Left cardiac atrium (tissue), 4 donors: ENCODE results near the gene ADAMTSL3. TPM values are rescaled to one million over a fixed set of nuclear protein-coding genes. Genes with fewer than 3 reads are reported as not detected.
"Not testable (repeated sequence)": the region's sequence is repeated elsewhere in the genome, so short reads cannot be mapped to it uniquely, and the experiment has no call there.

ENCODE experiments used
- ATAC-seq, 2 donors: fragments of 200-7000 bp; cut with Tn5 transposase; one replicate each; pipeline ENCODE4 v1.9.1; 2020; ENCODE audit warnings: mild to moderate bottlenecking in 2 of 2, moderate library complexity in 2 of 2
- DNase-seq: peaks from one replicate; pipeline ENCODE4 v3.0.0-alpha.2; 2020
- intact Hi-C, 2 donors: fragments of 100-400 bp; cut with DNase I; formaldehyde crosslinking; loops; one replicate each; pipeline versions ENCODE4 v1.14.1 to v1.15.1; 2022 to 2023
- total RNA-seq, 2 donors: library from RNA; stranded (reverse); fragmentation: NEBNext Ultra II Directional; extraction: Animal tissue kit (Norgen Biotek cat#: 25700); gene quantifications; one replicate each; pipeline ENCODE4 v1.2.1, GENCODE V29; 2021
- donor health status: DM: no; HTN: yes; CAD: no.
- donor health status: DM: no; HTN: yes; CAD: no; lungs with severe emphysema.
- donor health status: DM: yes; HTN: yes; CAD: no.
- donor health status: Dilated cardiomyopathy.

Gene ADAMTSL3
- total RNA-seq, 2 donors from 2014 or later = 22.8 to 25.8 TPM

DNA sequence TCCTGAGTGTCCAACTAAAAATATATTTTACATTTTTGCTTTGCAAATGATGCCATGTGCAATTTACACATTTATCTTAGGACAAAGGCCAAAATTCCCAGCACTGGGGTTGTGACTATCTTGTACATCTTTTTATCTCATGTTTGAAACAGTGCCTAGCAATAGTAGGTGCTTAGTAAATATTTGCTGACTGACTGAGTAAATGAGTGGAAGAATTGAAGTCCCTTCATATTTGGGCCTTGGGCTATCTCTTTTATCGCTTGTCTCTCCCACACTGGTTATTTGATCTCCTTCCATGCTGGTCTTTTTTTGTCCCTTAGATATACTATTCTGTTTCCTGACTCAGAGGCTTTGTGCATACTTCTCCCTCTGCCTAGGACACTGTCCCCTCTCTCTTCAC, 368.6 kb downstream of the ADAMTSL3 start:
- no peak for ATAC-seq
- DNase-seq = no peak
- intact Hi-C loops = no loop called here

DNA sequence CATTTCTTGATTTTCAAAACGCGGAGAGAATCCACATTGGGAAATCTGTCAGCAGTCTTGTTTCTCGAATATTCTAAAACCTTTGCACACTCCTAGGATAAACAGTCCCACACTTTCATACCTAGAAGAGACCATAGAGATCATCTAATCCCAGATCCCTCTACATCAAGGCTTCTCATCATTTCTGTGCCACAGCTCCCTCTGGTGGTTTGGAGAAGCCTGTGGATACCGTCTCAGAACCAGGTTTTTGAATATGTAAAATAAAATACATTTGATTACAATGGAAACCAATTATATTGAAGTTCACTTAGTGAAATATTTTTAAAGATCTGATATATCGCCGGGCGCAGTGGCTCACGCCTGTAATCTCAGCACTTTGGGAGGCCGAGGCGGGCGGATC, 369.7 kb downstream of the ADAMTSL3 start:
- DNase-seq (peak; percentile 32), ATAC-seq (no peak)
- intact Hi-C loops = no loop called here

DNA sequence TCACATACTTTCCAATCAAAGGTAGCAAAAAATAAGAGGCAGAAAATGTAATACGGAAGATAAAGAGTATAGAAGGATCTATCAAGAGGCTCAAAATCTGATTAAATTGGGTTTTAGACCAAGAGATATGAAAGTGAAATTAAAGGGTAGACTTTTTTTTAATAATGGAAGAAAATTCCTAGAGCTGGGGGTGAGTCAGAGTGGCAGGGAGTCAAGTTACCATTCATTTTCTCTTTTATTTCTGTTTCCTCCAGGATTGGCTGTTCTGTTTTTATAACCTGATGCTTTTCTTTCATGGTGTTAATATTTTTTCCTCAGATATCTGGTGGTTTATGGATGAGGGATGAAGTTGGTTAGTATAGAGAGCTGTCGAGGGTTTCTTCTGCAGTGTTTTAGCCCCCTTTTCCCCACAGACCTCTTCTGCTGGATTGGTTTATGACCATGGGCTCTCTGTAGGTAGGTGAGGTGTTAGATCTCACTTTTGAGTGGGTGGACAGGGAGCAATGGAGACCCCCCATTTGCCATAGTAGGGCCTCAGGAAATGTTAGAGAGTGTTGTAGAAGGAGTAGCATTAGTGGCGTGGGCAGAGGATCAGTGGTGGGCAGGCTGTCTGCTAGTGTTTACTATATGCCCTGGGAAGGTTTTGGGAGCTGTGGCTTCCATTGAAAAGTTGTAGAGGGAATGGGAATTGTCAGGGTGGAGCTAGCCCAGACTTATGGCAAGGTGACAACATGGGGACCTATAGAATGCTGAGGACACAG, 380.1 kb downstream of the ADAMTSL3 start:
- DNase-seq (no peak), ATAC-seq (no peak)
- intact Hi-C loops = loop anchor here (10.0 kb wide), 3 partner anchors 289 to 469 kb away; no protein-coding TSS in a partner anchor

DNA sequence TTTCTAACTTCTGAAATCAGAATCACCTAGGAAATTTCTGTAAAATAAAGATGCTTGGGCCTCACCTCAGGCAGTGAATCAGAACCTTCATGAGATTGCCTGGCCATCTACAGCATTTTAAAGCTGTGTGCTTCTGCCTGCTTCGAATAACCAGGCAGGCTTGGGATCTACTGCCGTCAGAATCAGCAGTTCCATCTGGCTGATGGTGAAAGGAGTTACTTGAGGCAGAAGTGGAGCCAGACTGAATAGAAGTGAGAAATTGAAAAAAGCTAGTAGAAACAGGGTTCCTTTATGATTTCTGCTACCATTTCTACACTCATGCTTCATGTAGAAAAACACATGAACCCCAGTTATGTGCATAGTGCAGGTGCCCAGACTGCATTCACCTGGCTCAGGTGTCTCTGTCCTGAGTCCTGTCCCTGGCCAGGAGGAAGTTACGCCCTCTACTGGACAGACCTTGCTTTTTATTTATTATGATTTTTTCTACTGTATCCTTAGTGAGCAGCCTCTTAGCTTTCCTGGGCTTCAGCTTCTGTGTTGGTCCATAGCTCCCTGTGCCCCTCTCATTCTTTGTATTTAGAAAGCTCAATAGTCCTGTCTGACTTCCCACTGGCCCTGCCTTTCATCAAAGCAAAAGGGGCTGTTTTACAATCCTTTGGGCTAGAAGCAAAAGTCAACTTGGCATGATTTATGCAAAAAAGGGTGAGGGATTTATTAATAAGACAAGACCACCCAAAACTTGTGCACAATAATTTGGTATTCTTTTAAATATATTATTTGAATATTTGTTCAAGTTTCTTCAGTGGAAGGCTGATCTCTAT, 380.9 kb downstream of the ADAMTSL3 start:
- intact Hi-C loops = loop anchor here (10.0 kb wide), 3 partner anchors 290 to 470 kb away; no protein-coding TSS in a partner anchor
- DNase-seq (no peak), ATAC-seq (peak in 1 of 2 donors; percentile 47)

DNA sequence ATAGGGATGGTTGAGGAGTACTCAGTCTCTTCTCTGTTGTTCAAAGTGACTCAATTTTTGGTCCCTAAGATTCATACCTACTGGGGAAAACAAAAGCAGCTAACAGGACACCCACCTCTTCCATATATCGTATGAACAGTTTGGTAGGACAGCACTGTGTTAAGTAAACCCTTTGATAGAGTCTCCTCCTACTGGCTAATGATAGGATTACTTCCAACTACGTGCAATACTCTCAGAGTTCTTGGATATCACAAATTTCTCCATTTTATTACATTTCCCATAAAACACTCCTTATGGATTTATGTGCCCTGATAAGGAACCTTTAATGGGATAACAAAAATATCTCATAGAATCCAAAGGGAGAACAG, 381.5 kb downstream of the ADAMTSL3 start:
- no peak for DNase-seq
- ATAC-seq = peak in 1 of 2 donors; percentile 76
- intact Hi-C loops = loop anchor here (10.0 kb wide), 3 partner anchors 291 to 471 kb away; no protein-coding TSS in a partner anchor

DNA sequence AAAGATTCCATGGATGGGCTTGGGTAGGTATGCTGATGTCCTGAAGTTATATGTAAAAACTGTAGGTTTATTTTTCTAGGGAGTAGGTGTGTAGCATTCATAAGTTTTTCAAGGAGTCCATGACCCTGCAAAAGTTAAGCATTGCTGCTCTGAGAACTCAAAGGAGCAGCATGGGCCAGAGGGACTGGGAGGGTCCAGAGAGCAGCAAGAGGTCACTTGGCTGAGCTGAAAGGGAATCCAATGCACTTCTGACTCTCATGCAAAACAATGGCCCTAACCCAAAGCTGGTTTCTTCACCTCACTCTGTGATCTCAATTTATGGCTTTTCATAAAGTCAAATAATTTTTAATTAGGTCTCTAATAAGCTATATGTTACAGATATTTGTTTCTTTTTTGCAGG, 383.4 kb downstream of the ADAMTSL3 start:
- no peak for DNase-seq
- no peak for ATAC-seq
- intact Hi-C loops = loop anchor here (10.0 kb wide), 3 partner anchors 292 to 472 kb away; no protein-coding TSS in a partner anchor

DNA sequence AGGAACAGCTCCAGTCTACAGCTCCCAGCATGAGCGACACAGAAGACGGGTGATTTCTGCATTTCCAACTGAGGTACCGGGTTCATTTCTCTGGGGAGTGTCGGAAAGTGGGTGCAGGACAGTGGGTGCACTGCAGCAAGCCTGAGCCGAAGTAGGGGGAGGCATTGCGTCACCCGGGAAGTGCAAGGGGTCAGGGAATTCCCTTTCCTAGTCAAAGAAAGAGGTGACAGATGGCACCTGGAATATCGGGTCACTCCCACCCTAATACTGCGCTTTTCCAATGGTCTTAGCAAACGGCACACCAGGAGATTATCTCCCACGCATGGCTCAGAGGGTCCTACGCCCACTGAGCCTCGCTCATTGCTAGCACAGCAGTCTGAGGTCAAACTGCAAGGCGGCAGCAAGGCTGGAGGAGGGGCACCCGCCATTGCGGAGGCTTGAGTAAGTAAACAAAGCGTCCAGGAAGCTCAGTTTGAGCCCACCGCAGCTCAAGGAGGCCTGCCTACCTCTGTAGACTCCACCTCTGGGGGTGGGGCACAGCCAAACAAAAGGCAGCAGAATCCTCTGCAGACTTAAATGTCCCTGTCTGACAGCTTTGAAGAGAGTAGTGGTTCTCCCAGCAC, 388.6 kb downstream of the ADAMTSL3 start:
- DNase-seq, intact Hi-C loops, ATAC-seq: not testable (repeated sequence)

DNA sequence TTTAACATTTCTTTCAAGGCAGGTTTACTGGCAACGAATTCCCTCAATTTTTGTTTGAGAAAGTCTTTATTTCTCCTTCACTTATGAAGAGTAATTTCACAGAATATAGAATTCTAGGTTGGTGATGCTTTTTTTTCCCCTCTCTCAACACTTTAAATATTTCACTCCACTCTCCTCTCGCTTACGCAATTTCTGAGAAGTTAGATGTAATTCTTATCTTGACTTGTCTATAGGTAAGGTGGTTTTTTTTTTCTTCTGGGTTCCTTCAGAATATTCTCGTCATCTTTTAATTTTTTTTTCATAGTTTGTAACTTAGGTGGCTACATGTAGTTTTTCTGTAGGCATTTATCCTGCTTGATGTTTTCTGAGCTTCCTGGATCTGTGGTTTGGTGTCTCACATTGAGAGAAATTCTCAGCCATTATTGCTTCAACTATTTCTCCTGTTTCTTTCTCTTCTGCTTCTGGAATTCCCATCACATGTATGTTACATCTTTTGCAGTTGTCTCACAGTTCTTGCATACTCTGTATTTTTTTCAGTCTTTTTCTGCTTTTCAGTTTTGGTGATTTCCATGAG, 392.2 kb downstream of the ADAMTSL3 start:
- ATAC-seq (no peak), DNase-seq (no peak)
- intact Hi-C loops = no loop called here

DNA sequence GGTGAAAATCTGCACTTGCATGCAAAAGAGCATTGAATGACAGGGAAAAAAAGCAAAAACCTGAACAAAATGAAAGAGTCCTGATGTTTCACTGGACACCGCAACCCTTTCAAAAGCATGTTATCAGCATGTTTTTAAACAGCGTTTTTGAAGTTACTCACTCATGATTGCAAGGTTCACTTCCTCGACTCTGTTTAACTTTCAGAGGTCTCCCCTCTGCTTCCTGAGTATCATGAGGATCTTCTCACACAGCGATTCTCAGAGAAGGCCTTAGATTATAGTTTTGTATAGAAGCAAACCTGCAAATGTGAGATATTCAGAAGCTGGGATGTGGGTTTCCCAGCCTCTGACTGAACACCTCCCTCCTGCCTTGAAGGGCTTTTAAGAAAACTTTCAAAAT, 395.6 kb downstream of the ADAMTSL3 start:
- DNase-seq, ATAC-seq, intact Hi-C loops: not testable (repeated sequence)

DNA sequence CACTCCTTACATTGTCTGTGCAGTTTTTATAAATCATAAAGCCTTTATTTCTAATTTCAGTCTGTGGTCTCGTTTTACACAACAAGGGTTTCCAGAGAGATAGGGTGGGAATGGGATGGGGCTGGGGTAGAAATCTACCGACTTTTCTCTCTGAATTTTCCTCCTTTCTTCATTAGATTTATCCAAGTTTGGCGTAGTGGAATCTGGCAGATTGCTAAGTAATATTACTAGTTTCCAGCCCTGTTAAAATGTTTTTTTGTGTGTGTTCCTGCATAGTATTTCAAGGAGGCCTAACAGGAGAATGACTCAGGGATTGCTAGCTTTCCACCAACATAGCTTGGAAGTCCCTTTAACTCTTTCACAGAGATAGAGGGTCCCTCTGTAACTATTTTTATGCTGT, 396.2 kb downstream of the ADAMTSL3 start:
- ATAC-seq (no peak), DNase-seq (no peak)
- intact Hi-C loops = no loop called here

DNA sequence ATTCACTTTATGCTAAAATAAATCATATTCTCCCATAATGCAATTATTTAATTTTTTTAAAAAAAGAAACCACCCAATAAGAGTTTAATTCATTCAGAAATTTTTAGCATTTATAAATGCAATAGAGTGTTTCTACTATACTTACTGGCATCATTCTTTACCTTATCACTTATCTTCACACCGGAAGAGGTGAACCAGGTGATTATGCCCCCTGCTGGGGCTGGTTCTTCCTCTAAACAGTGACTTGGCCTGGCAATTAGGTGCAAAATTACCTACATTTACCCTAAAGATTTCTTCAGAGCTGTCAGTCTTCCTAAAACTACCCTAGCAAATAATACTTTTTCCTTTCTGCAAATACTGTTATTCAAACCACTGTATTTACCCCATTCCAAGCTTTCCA, 397.2 kb downstream of the ADAMTSL3 start:
- ATAC-seq, intact Hi-C loops, DNase-seq: not testable (repeated sequence)

DNA sequence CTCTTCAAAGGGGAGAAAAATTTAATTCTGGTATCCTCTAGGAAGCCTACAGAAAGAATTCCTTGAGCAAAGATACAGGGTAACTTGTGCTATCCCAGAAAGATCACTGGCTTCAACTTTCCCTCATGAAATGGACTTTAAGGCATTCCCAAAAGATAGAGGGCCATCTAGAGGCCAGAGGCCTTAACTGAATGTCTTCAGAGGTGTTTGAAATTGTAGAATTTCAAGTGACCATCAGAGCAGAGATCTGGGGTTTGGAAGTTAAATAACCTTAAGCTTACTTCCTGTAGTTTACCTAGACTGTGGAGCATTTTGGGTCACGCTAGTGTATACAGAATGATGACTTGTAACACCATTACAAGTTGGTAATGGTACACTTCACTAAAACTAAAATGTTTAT, 400.6 kb downstream of the ADAMTSL3 start:
- intact Hi-C loops, DNase-seq, ATAC-seq: not testable (repeated sequence)

DNA sequence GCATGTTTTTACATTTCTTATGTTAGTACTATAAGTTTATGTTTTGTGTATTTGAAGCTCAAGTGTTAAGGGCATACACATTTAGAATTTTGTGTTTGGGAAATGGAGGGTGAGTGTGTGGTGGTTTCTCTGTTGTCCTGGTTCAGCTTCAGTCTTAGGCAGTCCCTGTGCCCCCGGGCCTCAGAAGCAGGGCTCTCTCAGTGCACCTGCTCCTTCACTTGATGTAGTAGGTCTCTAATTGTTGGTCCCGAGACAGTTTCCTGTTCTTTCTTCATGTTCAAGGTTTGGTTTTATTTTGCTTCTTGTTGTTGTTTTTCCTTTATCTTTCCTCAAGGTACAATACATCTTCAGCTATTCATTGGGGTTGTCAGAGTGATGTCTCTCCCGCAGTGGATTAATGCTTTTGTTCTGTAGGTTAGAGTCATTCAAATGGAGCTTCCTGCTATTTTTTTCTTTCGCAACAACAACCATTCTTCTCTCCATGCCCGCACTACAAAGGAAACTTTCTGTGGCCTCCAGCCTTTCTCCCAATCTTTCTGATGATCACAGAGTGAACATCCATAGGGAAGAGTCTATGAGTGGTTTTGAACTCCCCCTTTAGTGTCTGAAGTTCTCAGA, 403.9 kb downstream of the ADAMTSL3 start:
- no peak for DNase-seq
- intact Hi-C loops = no loop called here
- ATAC-seq = no peak

DNA sequence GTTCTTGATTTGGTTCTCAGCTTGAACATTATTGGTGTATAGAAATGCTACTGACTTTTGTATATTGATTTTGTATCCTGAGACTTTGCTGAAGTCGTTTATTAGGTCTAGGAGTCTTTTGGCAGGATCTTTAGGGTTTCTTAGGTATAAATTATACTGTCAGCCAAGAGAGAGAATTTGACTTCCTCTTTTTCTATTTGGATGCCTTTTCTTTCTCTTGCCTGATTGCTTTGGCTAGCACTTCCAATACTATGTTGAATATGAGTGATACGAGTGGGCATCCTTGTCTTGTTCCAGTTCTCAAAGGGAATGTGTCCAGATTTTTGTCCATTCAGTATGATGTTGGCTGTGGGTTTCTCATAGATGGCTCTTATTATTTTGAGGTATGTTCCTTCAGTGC, 409.8 kb downstream of the ADAMTSL3 start:
- DNase-seq, ATAC-seq, intact Hi-C loops: not testable (repeated sequence)

DNA sequence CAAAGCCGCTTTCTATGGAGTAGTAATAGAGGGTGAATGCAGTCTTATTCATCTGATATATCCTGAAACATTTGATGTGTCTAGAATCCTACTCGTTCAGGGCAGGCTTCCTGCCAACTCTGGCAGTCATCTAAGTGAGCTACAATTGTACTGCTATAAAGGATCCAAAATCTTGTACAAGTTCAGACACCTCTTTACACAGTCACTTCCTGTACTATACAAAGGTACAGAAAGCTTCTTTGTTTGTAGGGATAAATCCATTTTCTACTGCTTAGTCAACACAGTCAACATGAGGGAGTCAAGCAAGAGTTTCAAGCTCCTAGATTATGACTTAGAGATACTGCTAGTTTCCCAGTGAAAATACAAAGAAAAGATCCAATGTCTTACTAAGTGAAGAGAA, 414.8 kb downstream of the ADAMTSL3 start:
- DNase-seq, intact Hi-C loops, ATAC-seq: not testable (repeated sequence)

DNA sequence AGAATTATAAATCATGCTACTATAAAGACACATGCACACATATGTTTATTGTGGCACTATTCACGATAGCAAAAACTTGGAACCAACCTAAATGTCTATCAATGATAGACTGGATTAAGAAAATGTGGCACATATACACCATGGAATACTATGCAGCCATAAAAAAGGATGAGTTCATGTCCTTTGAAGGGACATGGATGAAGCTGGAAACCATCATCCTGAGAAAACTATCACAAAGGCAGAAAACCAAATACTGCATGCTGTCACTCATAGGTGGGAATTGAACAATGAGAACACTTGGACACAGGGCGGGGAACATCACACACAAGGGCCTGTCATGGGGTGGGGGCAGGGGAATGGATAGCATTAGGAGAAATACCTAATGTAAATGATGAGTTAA, 424.1 kb downstream of the ADAMTSL3 start:
- ATAC-seq, DNase-seq, intact Hi-C loops: not testable (repeated sequence)

DNA sequence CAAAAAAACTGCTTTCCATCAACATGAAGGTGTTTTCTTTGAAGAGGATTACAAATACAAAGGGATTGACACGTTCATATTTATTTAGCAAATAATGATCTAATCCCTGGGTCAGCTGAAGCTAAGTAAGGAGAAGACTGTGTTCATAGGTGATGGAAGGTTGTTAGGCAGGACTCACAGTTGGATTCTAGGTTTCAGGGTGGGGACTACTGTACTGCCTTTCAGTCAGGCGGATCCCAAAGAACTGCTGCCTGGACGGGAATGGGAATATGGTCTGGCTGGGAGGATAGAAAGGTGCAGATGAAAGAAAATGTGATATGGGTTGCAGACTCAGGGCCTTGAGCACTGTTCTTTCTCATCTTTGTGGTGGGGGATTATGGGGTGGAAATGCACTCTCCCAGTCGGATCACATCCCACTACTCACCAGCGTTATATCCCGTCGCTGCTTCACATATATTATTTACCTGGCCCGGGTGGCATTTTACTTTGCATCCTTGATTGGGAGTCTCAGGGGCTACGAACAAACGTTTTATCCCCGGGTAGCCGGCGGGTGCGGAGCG, 425.5 kb downstream of the ADAMTSL3 start:
- ATAC-seq, DNase-seq, intact Hi-C loops: not testable (repeated sequence)
